Calu3 (cell line): ENCODE measurements around the gene PIM2. TPM values are rescaled to one million over a fixed set of nuclear protein-coding genes. Genes with fewer than 3 reads are reported as not detected.

Experiments
- BruUV-seq: library from RNA; stranded (reverse); fragments of 400-500 nt; replicated peaks from 2 replicates; lab custom pipeline; 2021; lab: Mats Ljungman, UMichigan
- CTCF ChIA-PET: fragments of 300-600 bp; sonication (Branson Sonifier 250); formaldehyde crosslinking; loops from one replicate; lab custom pipeline; 2022; ENCODE audit warnings: antibody characterized with exemption; lab: Charles Lee
- DNase-seq: peaks from one replicate; pipeline ENCODE4 v3.0.0; 2022
- H3K27ac Mint-ChIP-seq: one replicate; pipeline ENCODE4 v1.8.0; 2022; ENCODE audit warnings: mixed read lengths; ENCODE audit not compliant: unreplicated experiment
- H3K27me3 Mint-ChIP-seq: one replicate; pipeline ENCODE4 v1.8.0; 2022; ENCODE audit warnings: mixed read lengths; ENCODE audit not compliant: unreplicated experiment
- H3K36me3 Mint-ChIP-seq: one replicate; pipeline ENCODE4 v1.8.0; 2022; ENCODE audit warnings: mild to moderate bottlenecking, moderate library complexity, mixed read lengths; ENCODE audit not compliant: insufficient read depth, unreplicated experiment
- H3K4me1 Mint-ChIP-seq: one replicate; pipeline ENCODE4 v1.8.0; 2022; ENCODE audit warnings: mild to moderate bottlenecking, low read depth, mixed read lengths; ENCODE audit not compliant: unreplicated experiment
- H3K4me3 Mint-ChIP-seq: one replicate; pipeline ENCODE4 v1.8.0; 2022; ENCODE audit warnings: mild to moderate bottlenecking, low read depth, moderate library complexity, mixed read lengths; ENCODE audit not compliant: unreplicated experiment
- H3K9me3 Mint-ChIP-seq: one replicate; pipeline ENCODE4 v1.8.0; 2022; ENCODE audit warnings: low read depth, mixed read lengths; ENCODE audit not compliant: unreplicated experiment
- CTCF ChIP-seq: fragments of 200-600 bp; IDR thresholded peaks from one replicate; pipeline ENCODE4 v1.8.0; 2022; ENCODE audit warnings: antibody characterized with exemption; ENCODE audit not compliant: unreplicated experiment
- intact Hi-C: fragments of 100-400 bp; cut with micrococcal nuclease; formaldehyde crosslinking; loops from one replicate; pipeline ENCODE4 v1.10.0; 2022; ENCODE audit not compliant: unreplicated experiment
- total RNA-seq: library from RNA; stranded (reverse); gene quantifications from 2 replicates; pipeline ENCODE4 v1.2.3, GENCODE V29; 2022

PIM2 gene
- total RNA-seq, 1 experiment from 2014 or later: 13.9 TPM

GRCh38 chrX:48899078-48899410, 19.8 kb downstream of the PIM2 start:
- H3K36me3 Mint-ChIP-seq: peaks cover 73% of the 10 kb centered on the region
- intact Hi-C loops: loop anchor here (5.0 to 10.0 kb wide), 2 partner anchors 64 to 137 kb away; partner anchors contain the start of genes GLOD5 and PCSK1N
- no peaks in the 10 kb centered on the region for H3K27me3 Mint-ChIP-seq
- no peak overlapping the region for H3K27ac Mint-ChIP-seq
- no peak for DNase-seq
- no TSS peak for BruUV-seq
- H3K4me1 Mint-ChIP-seq: no peaks in the 10 kb centered on the region
- no peaks in the 10 kb centered on the region for H3K9me3 Mint-ChIP-seq
- CTCF ChIA-PET: no interaction called here
- TF ChIP-seq CTCF: no peak
- peak overlapping the region; percentile 95 for H3K4me3 Mint-ChIP-seq

GRCh38 chrX:48897625-48898306, 21.1 kb downstream of the PIM2 start, which contains the start of the genes PQBP1 and TIMM17B:
Gene PQBP1, plus strand, starts transcription at chrX:48897930. Its CDS starts 580 bp downstream, at chrX:48898510.
Gene TIMM17B, minus strand, starts transcription at chrX:48897768. Its CDS starts 19 bp downstream, at chrX:48897749.
- Mint-ChIP-seq H3K9me3 (no peaks in the 10 kb centered on the region), H3K4me3 (peak within 1 kb of the TSS; percentile 95), H3K27me3 (no peaks in the 10 kb centered on the region), H3K4me1 (no peaks in the 10 kb centered on the region), H3K27ac (peak within 1 kb of the TSS; percentile 99), H3K36me3 (peaks cover 67% of the 10 kb centered on the region)
- CTCF ChIA-PET: interaction anchor here (1.2 to 1.3 kb wide), 3 partner anchors 14 to 266 kb away, joined by 3 to 4 read pairs (median 3); partner anchors contain the start of gene SLC35A2
- TF ChIP-seq CTCF: no peak
- intact Hi-C loops: loop anchor here (5.0 to 10.0 kb wide), 2 partner anchors 63 to 135 kb away; partner anchors contain the start of genes GLOD5 and PCSK1N
- BruUV-seq: no TSS peak
- peak; percentile 90 for DNase-seq

- intact Hi-C loops: loop anchor here (5.0 to 10.0 kb wide), 2 partner anchors 62 to 135 kb away; partner anchors contain the start of genes GLOD5 and PCSK1N
- no TSS peak for BruUV-seq
- no peak for TF ChIP-seq CTCF
- H3K4me1 Mint-ChIP-seq: no peaks in the 10 kb centered on the region
- peak overlapping the region; percentile 99 for H3K27ac Mint-ChIP-seq
- no peaks in the 10 kb centered on the region for H3K9me3 Mint-ChIP-seq
- H3K4me3 Mint-ChIP-seq: peak overlapping the region; percentile 95
- H3K27me3 Mint-ChIP-seq: no peaks in the 10 kb centered on the region
- peak; percentile 85 for DNase-seq
- H3K36me3 Mint-ChIP-seq: peaks cover 63% of the 10 kb centered on the region
- CTCF ChIA-PET: interaction anchor here (1.2 to 1.3 kb wide), 3 partner anchors 15 to 266 kb away, joined by 3 to 4 read pairs (median 3); partner anchors contain the start of gene SLC35A2
These were observed 21.6 kb downstream of the PIM2 start for GRCh38 chrX:48897157-48897624.

GRCh38 chrX:48896611-48897011, 22.2 kb downstream of the PIM2 start:
- DNase-seq: no peak
- Mint-ChIP-seq H3K27me3 (no peaks in the 10 kb centered on the region), H3K27ac (peak overlapping the region; percentile 99), H3K4me1 (no peaks in the 10 kb centered on the region), H3K9me3 (no peaks in the 10 kb centered on the region), H3K36me3 (peaks cover 63% of the 10 kb centered on the region), H3K4me3 (peak overlapping the region; percentile 95)
- TF ChIP-seq CTCF: no peak
- CTCF ChIA-PET: interaction anchor here (1.2 kb wide), 1 partner anchor 265 kb away, joined by 4 read pairs; no protein-coding TSS in a partner anchor
- BruUV-seq: no TSS peak
- intact Hi-C loops: loop anchor here (5.0 to 10.0 kb wide), 2 partner anchors 62 to 134 kb away; partner anchors contain the start of genes GLOD5 and PCSK1N
